PC-9 (cell line): ENCODE data around the gene SNX11. TPM values are rescaled to one million over a fixed set of nuclear protein-coding genes. Genes with fewer than 3 reads are reported as not detected.
A peak's percentile ranks its signal among the peaks of the same experiment; 100 is the strongest.
"Not testable (repeated sequence)": the region's sequence is repeated elsewhere in the genome, so short reads cannot be mapped to it uniquely, and the experiment has no call there.

Source experiments
- BruUV-seq: library from RNA; stranded (reverse); fragments of 400-500 nt; replicated peaks from 2 replicates; lab custom pipeline; 2021; lab: Mats Ljungman, UMichigan
- CTCF ChIA-PET: fragments of 300-600 bp; sonication (Branson Sonifier 250); formaldehyde crosslinking; loops from one replicate; lab custom pipeline; 2022; ENCODE audit warnings: antibody characterized with exemption; lab: Charles Lee
- POLR2A ChIA-PET: fragments of 300-600 bp; sonication (Branson Sonifier 250); formaldehyde crosslinking; loops from one replicate; lab custom pipeline; 2022; ENCODE audit warnings: antibody characterized with exemption; ENCODE audit not compliant: unreplicated experiment; lab: Charles Lee
- DNase-seq, 2 experiments: peaks; one replicate each; pipeline versions ENCODE4 v3.0.0 to v3.0.0-alpha.2; 2015 to 2022; ENCODE audit warnings: mixed read lengths in 1 of 2
- H2AFZ ChIP-seq: fragments of 200-600 bp; sonication (generic); 2 replicates; pipeline ENCODE4 v1.8.1; 2017; ENCODE audit warnings: antibody characterized with exemption
- H3F3A ChIP-seq: fragments of 200-600 bp; sonication (generic); 2 replicates; pipeline ENCODE4 v1.8.1; 2017; ENCODE audit warnings: antibody characterized with exemption, mild to moderate bottlenecking, low read depth; ENCODE audit not compliant: insufficient read depth
- H3K27ac ChIP-seq: fragments of 200-600 bp; sonication (generic); 2 replicates; pipeline ENCODE4 v1.6.1; 2016; ENCODE audit warnings: mixed run types
- H3K27me3 ChIP-seq: fragments of 200-600 bp; sonication (generic); 2 replicates; pipeline ENCODE4 v1.6.1; 2016; ENCODE audit warnings: low read depth, mixed run types; ENCODE audit not compliant: insufficient read depth
- H3K36me3 ChIP-seq: fragments of 200-600 bp; sonication (generic); 2 replicates; pipeline ENCODE4 v1.6.1; 2016; ENCODE audit warnings: low read depth, mixed run types
- H3K4me1 ChIP-seq: fragments of 200-600 bp; sonication (generic); replicated peaks from 2 replicates; pipeline ENCODE4 v1.6.1; 2016; ENCODE audit warnings: mixed run types; ENCODE audit not compliant: insufficient read depth
- H3K4me2 ChIP-seq: fragments of 200-600 bp; sonication (generic); 2 replicates; pipeline ENCODE4 v1.6.1; 2017; ENCODE audit warnings: mixed run types
- H3K4me3 ChIP-seq: fragments of 200-600 bp; sonication (generic); 2 replicates; pipeline ENCODE4 v1.6.1; 2016; ENCODE audit warnings: mixed run types
- H3K79me2 ChIP-seq: fragments of 200-600 bp; sonication (generic); 2 replicates; pipeline ENCODE4 v1.6.1; 2017; ENCODE audit warnings: low read depth, mixed run types
- H3K9me2 ChIP-seq: fragments of 200-600 bp; sonication (generic); 2 replicates; pipeline ENCODE4 v1.8.1; 2017; ENCODE audit warnings: mild to moderate bottlenecking; ENCODE audit not compliant: insufficient read depth
- H3K9me3 ChIP-seq: fragments of 200-600 bp; sonication (generic); 2 replicates; pipeline ENCODE4 v1.8.1; 2016; ENCODE audit warnings: low read depth; ENCODE audit not compliant: insufficient read depth
- H4K20me1 ChIP-seq: fragments of 200-600 bp; sonication (generic); 2 replicates; pipeline ENCODE4 v1.8.1; 2017; ENCODE audit not compliant: insufficient read depth
- CTCF ChIP-seq: fragments of 200-600 bp; sonication (generic); conservative IDR thresholded peaks from 2 replicates; pipeline ENCODE4 v1.6.1; 2017; ENCODE audit warnings: mixed run types, antibody characterized with exemption, mild to moderate bottlenecking, moderate library complexity
- EZH2 ChIP-seq: fragments of 200-600 bp; sonication (generic); IDR thresholded peaks from 2 replicates; pipeline ENCODE4 v1.8.0; 2017; ENCODE audit warnings: antibody characterized with exemption, low read depth
- intact Hi-C: fragments of 100-400 bp; cut with micrococcal nuclease; formaldehyde crosslinking; loops from one replicate; pipeline ENCODE4 v1.10.0; 2022; ENCODE audit not compliant: unreplicated experiment
- total RNA-seq: library from RNA; stranded (reverse); gene quantifications from 2 replicates; pipeline ENCODE4 v1.2.3, GENCODE V29; 2021

SNX11 gene
- total RNA-seq, 1 experiment from 2014 or later, result 16.0 TPM

DNA sequence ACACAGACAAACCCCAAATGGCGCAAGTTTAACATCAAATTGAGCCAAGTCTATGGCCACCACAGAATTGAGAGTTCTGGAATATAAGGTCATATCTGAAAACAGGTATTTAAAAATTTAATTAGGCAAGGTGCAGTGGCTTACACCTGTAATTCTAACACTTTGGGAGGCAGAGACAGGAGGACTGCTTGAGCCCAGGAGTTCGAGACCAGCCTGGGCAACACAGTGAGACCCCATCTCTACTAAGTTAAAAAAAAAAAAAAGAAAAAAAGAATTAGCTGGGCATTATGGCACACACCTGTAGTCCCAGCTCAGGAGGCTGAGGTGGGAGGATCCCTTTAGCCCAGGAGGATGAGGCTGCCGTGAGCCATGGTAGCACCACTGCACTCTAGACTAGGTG lies 40.3 kb upstream of the SNX11 start:
- POLR2A ChIA-PET, result interaction anchor here (0.6 kb wide), 1 partner anchor 18 kb away, joined by 5 read pairs; no protein-coding TSS in a partner anchor

GRCh38 chr17:48067808-48068207 lies 39.8 kb upstream of the SNX11 start:
- H2AFZ ChIP-seq, H3K27me3 ChIP-seq, CTCF ChIA-PET, H4K20me1 ChIP-seq, H3K79me2 ChIP-seq, BruUV-seq, H3K9me3 ChIP-seq, DNase-seq, H3K9me2 ChIP-seq, intact Hi-C loops, H3K4me1 ChIP-seq, H3K4me3 ChIP-seq, H3K4me2 ChIP-seq: not testable (repeated sequence)
- POLR2A ChIA-PET, result interaction anchor here (0.6 kb wide), 1 partner anchor 19 kb away, joined by 5 read pairs; no protein-coding TSS in a partner anchor
- peaks cover 16% of the 10 kb centered on the region for H3K36me3 ChIP-seq
- H3F3A ChIP-seq, result peaks cover 31% of the 10 kb centered on the region
- peak overlapping the region; percentile 16; the same call in 1 of the 2 replicates for H3K27ac ChIP-seq

More for the DNA sequence above, 40.3 kb upstream of the SNX11 start:
- no peaks in the 10 kb centered on the region for H3K27me3 ChIP-seq
- no TSS peak for BruUV-seq
- H3K27ac ChIP-seq, result peak overlapping the region; percentile 16; the same call in 1 of the 2 replicates
- H3K79me2 ChIP-seq, result no peaks in the 10 kb centered on the region
- no peak overlapping the region for H2AFZ ChIP-seq
- CTCF ChIA-PET, result interaction anchor here (0.9 kb wide), 1 partner anchor 41 kb away, joined by 3 read pairs; no protein-coding TSS in a partner anchor
- no peaks in the 10 kb centered on the region for H3K9me2 ChIP-seq
- intact Hi-C loops, result no loop called here
- no peaks in the 10 kb centered on the region for H3K9me3 ChIP-seq
- no peaks in the 10 kb centered on the region; the same call in 1 of the 2 replicates for H4K20me1 ChIP-seq
- H3K4me3 ChIP-seq, result no peak overlapping the region
- peaks cover 36% of the 10 kb centered on the region for H3F3A ChIP-seq
- H3K4me2 ChIP-seq, result no peak overlapping the region
- DNase-seq, result no peak
- no peaks in the 10 kb centered on the region; the same call in 1 of the 2 replicates for H3K4me1 ChIP-seq
- TF ChIP-seq CTCF (no peak), EZH2 (no peak)
- peaks cover 17% of the 10 kb centered on the region; the same call in 1 of the 2 replicates for H3K36me3 ChIP-seq

DNA sequence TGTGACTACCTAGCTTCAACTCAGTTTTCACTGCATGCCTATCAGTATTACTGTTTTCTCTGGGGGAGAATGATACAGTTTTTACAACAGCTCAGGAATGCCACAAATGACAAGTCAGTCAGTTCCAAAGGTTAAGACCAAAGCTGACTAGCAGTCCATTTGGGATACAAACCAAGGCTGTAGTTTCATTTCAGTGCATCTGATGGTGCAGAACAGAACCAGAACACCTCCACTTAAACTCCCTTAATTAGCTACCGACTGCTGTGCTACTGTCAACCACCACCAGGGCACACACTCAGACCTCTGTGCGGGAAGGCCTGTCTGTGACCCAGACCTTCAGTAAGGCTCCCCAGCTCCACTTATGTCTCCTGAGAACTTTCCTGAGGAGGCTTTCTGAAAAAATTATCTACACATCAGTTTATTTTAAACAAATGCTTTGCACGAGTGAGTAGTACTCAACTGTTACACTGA lies 39.0 kb upstream of the SNX11 start:
- H3K4me3 ChIP-seq, result no peak overlapping the region
- no peaks in the 10 kb centered on the region for H3K9me2 ChIP-seq
- H3F3A ChIP-seq, result peaks cover 27% of the 10 kb centered on the region
- POLR2A ChIA-PET, result interaction anchor here (0.9 kb wide), 1 partner anchor 43 kb away, joined by 3 read pairs; no protein-coding TSS in a partner anchor
- intact Hi-C loops, result no loop called here
- H3K27ac ChIP-seq, result peak overlapping the region; percentile 16; the same call in 1 of the 2 replicates
- no peak for DNase-seq
- H3K79me2 ChIP-seq, result no peaks in the 10 kb centered on the region
- H2AFZ ChIP-seq, result no peak overlapping the region
- no peak for TF ChIP-seq EZH2
- TF ChIP-seq CTCF, result peak; percentile 55
- no peak overlapping the region for H3K4me2 ChIP-seq
- H3K4me1 ChIP-seq, result no peaks in the 10 kb centered on the region; the same call in 1 of the 2 replicates
- no peaks in the 10 kb centered on the region for H3K9me3 ChIP-seq
- BruUV-seq, result no TSS peak
- H3K27me3 ChIP-seq, result no peaks in the 10 kb centered on the region
- CTCF ChIA-PET, result interaction anchor here (0.5 kb wide), 1 partner anchor 541 kb away, joined by 6 read pairs; no protein-coding TSS in a partner anchor
- peaks cover 8% of the 10 kb centered on the region for H4K20me1 ChIP-seq
- H3K36me3 ChIP-seq, result peaks cover 21% of the 10 kb centered on the region
